Head of caudate nucleus (tissue), 42 donors: Measurements from ENCODE around the gene CALY.
"Not testable (repeated sequence)": the region's sequence is repeated elsewhere in the genome, so short reads cannot be mapped to it uniquely, and the experiment has no call there.

Experiments
- DNase-seq, 42 donors: peaks; one replicate each; pipeline versions ENCODE4 v3.0.0 to v3.0.0-alpha.2; 2020 to 2021; ENCODE audit warnings: mixed read lengths in 7 of 42
- intact Hi-C: fragments of 100-400 bp; cut with DNase I; formaldehyde crosslinking; loops from one replicate; pipeline ENCODE4 v1.15.0; 2022

CALY gene

GRCh38 chr10:133336118-133336576 is 549 bp downstream of the CALY start:
- intact Hi-C loops = no loop called here

GRCh38 chr10:133335246-133336117 is 1.2 kb downstream of the CALY start:
- intact Hi-C loops = no loop called here
- DNase-seq = peak; percentile 47 to 93 (median 79)

More at GRCh38 chr10:133336118-133336576, 549 bp downstream of the CALY start:
- peak in 2 of 42 donors; percentile 25 to 27 for DNase-seq

GRCh38 chr10:133334503-133335245 is 2.0 kb downstream of the CALY start:
- intact Hi-C loops = no loop called here
- DNase-seq = peak in 3 of 42 donors; percentile 34 to 48 (median 37)

GRCh38 chr10:133332936-133333699 is 3.6 kb downstream of the CALY start:
- DNase-seq = no peak
- intact Hi-C loops = no loop called here

- DNase-seq = peak; percentile 81 to 96 (median 91)
- intact Hi-C loops = no loop called here
Measured at GRCh38 chr10:133329491-133330202, 7.0 kb downstream of the CALY start.

- no peak for DNase-seq
- intact Hi-C loops = no loop called here
Measured at GRCh38 chr10:133328358-133329343, 8.0 kb downstream of the CALY start.

- intact Hi-C loops = no loop called here
- DNase-seq = no peak
Measured at GRCh38 chr10:133327651-133328357, 8.9 kb downstream of the CALY start.

- DNase-seq = no peak
- intact Hi-C loops = no loop called here
Measured at GRCh38 chr10:133326745-133327650, 9.7 kb downstream of the CALY start.

GRCh38 chr10:133326223-133326551 is 10.5 kb downstream of the CALY start:
- no peak for DNase-seq
- intact Hi-C loops = no loop called here

GRCh38 chr10:133325440-133326222 is 11.1 kb downstream of the CALY start:
- intact Hi-C loops = no loop called here
- peak in 3 of 42 donors; percentile 23 to 32 (median 28) for DNase-seq

- DNase-seq = no peak
- intact Hi-C loops = no loop called here
Measured at GRCh38 chr10:133324857-133325260, 11.8 kb downstream of the CALY start.

- peak in 40 of 42 donors; percentile 29 to 86 (median 68) for DNase-seq
- intact Hi-C loops = no loop called here
Measured at GRCh38 chr10:133324198-133324792, 12.4 kb downstream of the CALY start.

GRCh38 chr10:133322064-133322709 is 14.5 kb downstream of the CALY start:
- DNase-seq, intact Hi-C loops: not testable (repeated sequence)

GRCh38 chr10:133320852-133321422 is 15.8 kb downstream of the CALY start:
- intact Hi-C loops, DNase-seq: not testable (repeated sequence)
